Ishikawa (cell line): ENCODE results near the gene FSTL4.

Experiments
- CEBPB ChIP-seq: IDR thresholded peaks from 2 replicates; pipeline ENCODE4 v1.6.1; 2012
- CREB1 ChIP-seq: IDR thresholded peaks from 2 replicates; pipeline ENCODE4 v1.6.1; 2012; ENCODE audit warnings: low read depth
- EGR1 ChIP-seq: IDR thresholded peaks from 2 replicates; pipeline ENCODE4 v1.6.1; 2012
- EP300 ChIP-seq: IDR thresholded peaks from 2 replicates; pipeline ENCODE4 v1.6.1; 2012; ENCODE audit warnings: borderline replicate concordance
- FOXM1 ChIP-seq: IDR thresholded peaks from 2 replicates; pipeline ENCODE4 v1.6.1; 2012; ENCODE audit warnings: low read depth, borderline replicate concordance
- NFIC ChIP-seq: IDR thresholded peaks from 2 replicates; pipeline ENCODE4 v1.6.1; 2012
- RAD21 ChIP-seq: IDR thresholded peaks from 2 replicates; pipeline ENCODE4 v1.6.1; 2012; ENCODE audit warnings: low read depth
- TAF1 ChIP-seq: IDR thresholded peaks from 2 replicates; pipeline ENCODE4 v1.6.1; 2012; ENCODE audit warnings: low read depth, mild to moderate bottlenecking
- TCF12 ChIP-seq: IDR thresholded peaks from 2 replicates; pipeline ENCODE4 v1.6.1; 2012; ENCODE audit warnings: low read depth
- TEAD4 ChIP-seq: IDR thresholded peaks from 2 replicates; pipeline ENCODE4 v1.6.1; 2012
- YY1 ChIP-seq: IDR thresholded peaks from 2 replicates; pipeline ENCODE4 v1.6.1; 2012; ENCODE audit warnings: low read depth
- ZBTB7A ChIP-seq: IDR thresholded peaks from 2 replicates; pipeline ENCODE4 v1.6.1; 2012; ENCODE audit warnings: low read depth
- TF ChIP-seq, protein P1 (sequence below): IDR thresholded peaks from 2 replicates; pipeline ENCODE4 v1.6.1; 2012
- TF ChIP-seq, protein P2 (sequence below): IDR thresholded peaks from 2 replicates; pipeline ENCODE4 v1.6.1; 2012
- TF ChIP-seq, protein P3 (sequence below): IDR thresholded peaks from 2 replicates; pipeline ENCODE4 v1.6.1; 2012; ENCODE audit warnings: low read depth, mild to moderate bottlenecking

The FSTL4 gene

DNA sequence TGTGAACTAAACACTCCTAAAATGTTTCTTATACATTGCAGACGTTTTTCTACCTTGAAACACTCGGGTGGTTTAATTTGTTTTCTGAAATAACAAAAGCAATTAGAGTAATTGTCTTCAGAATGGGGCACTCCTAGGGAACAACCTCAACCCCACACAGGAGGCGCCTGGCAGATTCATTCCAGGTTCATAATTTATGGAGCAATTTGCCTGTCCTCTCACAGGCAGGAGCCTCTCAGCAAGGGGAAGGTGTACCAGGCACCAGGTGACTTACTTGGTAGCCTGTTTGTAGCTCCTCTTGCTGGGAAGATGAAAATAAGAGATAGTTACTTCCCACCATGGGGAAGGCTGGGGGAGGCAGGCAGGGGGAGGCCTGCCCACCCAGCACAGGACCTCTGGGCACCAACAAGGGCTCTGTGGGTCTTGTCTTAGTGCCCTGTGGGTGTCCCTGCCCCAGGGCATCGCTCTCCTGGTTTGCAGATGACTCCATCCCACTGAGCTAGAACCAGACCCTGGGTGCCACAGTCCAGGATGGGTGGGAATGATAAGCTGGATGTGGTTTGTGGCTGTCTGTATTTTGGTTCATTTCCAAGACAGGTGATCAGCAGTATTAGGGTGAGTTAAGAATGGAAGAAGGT lies 144.4 kb downstream of the FSTL4 start:
- TF ChIP-seq EP300 = no peak
- no peak for TF ChIP-seq CREB1
- no peak for TF ChIP-seq YY1
- TF ChIP-seq EGR1 = no peak
- TF ChIP-seq, protein P1, sequence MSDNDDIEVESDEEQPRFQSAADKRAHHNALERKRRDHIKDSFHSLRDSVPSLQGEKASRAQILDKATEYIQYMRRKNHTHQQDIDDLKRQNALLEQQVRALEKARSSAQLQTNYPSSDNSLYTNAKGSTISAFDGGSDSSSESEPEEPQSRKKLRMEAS = no peak
- no peak for TF ChIP-seq RAD21
- no peak for TF ChIP-seq FOXM1
- TF ChIP-seq NFIC = no peak
- no peak for TF ChIP-seq TAF1
- TF ChIP-seq CEBPB = no peak
- TF ChIP-seq, protein P2, sequence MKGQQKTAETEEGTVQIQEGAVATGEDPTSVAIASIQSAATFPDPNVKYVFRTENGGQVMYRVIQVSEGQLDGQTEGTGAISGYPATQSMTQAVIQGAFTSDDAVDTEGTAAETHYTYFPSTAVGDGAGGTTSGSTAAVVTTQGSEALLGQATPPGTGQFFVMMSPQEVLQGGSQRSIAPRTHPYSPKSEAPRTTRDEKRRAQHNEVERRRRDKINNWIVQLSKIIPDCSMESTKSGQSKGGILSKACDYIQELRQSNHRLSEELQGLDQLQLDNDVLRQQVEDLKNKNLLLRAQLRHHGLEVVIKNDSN = no peak
- no peak for TF ChIP-seq TCF12
- TF ChIP-seq, protein P3, sequence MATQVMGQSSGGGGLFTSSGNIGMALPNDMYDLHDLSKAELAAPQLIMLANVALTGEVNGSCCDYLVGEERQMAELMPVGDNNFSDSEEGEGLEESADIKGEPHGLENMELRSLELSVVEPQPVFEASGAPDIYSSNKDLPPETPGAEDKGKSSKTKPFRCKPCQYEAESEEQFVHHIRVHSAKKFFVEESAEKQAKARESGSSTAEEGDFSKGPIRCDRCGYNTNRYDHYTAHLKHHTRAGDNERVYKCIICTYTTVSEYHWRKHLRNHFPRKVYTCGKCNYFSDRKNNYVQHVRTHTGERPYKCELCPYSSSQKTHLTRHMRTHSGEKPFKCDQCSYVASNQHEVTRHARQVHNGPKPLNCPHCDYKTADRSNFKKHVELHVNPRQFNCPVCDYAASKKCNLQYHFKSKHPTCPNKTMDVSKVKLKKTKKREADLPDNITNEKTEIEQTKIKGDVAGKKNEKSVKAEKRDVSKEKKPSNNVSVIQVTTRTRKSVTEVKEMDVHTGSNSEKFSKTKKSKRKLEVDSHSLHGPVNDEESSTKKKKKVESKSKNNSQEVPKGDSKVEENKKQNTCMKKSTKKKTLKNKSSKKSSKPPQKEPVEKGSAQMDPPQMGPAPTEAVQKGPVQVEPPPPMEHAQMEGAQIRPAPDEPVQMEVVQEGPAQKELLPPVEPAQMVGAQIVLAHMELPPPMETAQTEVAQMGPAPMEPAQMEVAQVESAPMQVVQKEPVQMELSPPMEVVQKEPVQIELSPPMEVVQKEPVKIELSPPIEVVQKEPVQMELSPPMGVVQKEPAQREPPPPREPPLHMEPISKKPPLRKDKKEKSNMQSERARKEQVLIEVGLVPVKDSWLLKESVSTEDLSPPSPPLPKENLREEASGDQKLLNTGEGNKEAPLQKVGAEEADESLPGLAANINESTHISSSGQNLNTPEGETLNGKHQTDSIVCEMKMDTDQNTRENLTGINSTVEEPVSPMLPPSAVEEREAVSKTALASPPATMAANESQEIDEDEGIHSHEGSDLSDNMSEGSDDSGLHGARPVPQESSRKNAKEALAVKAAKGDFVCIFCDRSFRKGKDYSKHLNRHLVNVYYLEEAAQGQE = no peak
- no peak for TF ChIP-seq ZBTB7A

DNA sequence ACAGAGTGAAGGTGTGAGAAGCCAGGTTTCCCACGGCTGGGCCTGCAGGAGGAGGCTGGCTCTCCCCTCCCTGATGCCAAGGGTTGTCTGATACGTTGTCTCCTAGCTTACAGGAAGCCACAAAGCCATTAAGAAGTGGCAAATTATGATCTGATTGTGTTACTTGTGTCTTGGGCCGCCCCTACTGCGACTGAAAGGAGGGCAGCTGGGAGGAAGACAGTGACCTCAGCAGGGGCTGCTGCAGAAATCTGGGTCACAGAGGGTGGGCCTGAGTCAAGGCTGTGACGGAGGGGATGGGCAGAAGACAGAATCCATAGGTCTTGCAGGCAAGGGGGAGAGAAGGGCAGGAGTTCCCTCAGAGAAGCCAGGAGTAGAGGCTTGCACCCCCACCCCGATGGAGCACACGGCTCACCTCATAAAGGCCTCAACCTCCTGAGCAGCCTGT lies 145.0 kb downstream of the FSTL4 start:
- no peak for TF ChIP-seq TAF1
- TF ChIP-seq TEAD4 = no peak
- no peak for TF ChIP-seq EGR1
- TF ChIP-seq CREB1 = no peak
- TF ChIP-seq, protein P3 = no peak
- TF ChIP-seq ZBTB7A = no peak
- TF ChIP-seq TCF12 = no peak
- TF ChIP-seq NFIC = no peak
- TF ChIP-seq FOXM1 = no peak
- TF ChIP-seq CEBPB = no peak
- TF ChIP-seq RAD21 = no peak
- TF ChIP-seq, protein P2 = no peak

DNA sequence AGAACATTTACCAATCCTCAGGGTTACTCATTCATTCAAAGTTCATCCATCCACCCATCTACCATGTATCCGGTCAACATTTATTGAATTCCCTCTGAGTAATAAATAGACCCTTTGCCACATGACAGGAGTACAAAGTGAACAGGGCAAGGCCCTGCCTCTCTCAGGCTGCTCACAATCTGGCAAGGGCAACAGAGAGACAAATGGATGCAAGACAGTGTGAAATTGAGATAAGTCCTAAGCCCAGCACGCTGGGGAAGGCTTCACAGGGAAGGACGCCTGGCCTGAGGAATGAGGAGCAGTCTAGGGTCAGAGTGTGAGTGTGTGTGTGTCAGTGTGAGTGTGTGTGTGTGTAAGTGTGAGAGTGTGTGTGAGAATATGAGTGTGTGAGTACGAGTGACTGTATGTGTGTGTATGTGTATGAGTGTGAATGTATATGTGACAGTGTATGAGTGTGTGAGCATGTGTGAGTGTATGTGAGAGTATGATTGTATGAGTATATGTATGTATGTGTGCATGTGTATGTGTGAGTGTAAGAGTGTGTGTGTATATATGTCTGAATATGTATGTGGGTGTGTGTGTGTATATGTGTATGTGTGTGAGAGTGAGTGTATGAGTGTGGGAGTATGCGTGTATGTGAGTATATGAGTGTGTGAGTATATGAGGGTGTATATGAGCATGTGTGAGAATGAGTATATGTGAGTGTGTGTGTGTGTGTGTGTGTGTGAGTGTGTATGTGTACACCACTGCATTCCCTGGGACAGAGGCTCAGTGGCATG lies 145.6 kb downstream of the FSTL4 start:
- TF ChIP-seq RAD21 (no peak), EGR1 (no peak), NFIC (no peak), FOXM1 (no peak)

DNA sequence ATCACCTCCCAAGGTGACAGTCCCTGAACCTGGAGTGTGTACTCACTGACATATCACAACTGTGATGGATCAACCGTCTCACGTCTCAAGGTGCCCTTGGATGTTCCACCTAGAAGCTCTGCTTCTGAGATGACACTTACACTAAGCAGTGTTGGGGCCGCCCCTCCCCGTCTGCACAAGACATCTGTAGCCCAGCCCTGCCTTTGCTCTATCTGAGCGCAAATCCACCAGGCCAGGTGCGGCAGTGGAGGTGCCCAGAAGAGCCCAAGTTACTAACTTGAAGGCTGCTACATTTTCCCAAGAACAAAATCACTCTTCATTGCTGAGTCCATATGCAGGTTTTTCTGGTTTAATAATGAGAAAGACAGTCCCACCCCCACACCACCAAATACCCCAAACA lies 148.3 kb downstream of the FSTL4 start:
- TF ChIP-seq YY1 = no peak
- no peak for TF ChIP-seq ZBTB7A
- TF ChIP-seq TAF1 = no peak

DNA sequence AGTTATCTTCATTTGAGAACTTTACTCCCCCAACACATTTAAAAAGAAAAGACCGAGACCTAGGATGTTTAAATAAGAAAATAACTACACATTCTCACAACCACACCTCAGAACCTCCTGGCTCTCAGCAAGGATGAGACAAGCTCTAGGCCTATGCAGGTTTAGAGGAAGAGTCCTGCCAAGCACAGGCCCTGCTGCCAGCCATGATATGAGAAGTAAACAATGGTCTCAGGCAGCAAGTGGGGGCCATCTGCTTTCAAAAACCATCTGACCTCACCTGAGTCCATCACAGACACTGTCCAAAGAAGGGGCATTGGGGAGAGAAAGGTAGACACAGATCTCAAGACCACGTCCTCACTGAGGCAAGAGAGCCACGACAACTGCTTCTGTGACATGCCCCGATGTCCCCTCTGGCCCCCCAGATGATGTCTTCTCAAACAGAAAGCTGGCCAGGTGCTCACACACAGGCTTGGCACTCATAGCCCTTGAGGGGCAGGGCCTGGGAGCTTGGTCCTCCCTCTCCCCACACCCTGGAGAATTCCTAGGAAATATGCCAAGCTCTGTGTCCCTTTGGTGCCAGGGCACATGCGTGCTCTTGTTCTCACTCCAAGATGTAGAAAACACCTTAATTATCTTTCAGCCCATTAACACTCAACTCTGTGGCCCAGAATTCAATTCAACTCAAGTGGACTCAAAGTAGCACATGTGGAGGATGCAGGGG lies 150.4 kb downstream of the FSTL4 start:
- TF ChIP-seq, protein P3 = no peak
- TF ChIP-seq TEAD4 = no peak
- TF ChIP-seq, protein P2 = no peak
- TF ChIP-seq EP300 = no peak
- no peak for TF ChIP-seq CEBPB
- no peak for TF ChIP-seq TCF12
